Kidney (tissue), 14 donors: ENCODE results near the gene CCDC192. TPM values are rescaled to one million over a fixed set of nuclear protein-coding genes. Genes with fewer than 3 reads are reported as not detected.

Experiments
- DNase-seq, 5 donors: peaks; one replicate each; pipeline ENCODE4 v3.0.0-alpha.2; 2013 to 2020
- FAIRE-seq: peaks from 2 replicates; lab custom pipeline; 2012; peaks lifted over from hg19 to GRCh38; lab: Jason Lieb, UNC
- H3K27ac ChIP-seq, 2 donors: one replicate each; pipeline ENCODE4 v1.7.0; 2013; ENCODE audit warnings: low read depth in 2 of 2, low read length in 2 of 2, inconsistent platforms in 1 of 2
- H3K27me3 ChIP-seq: one replicate; pipeline ENCODE4 v1.7.1; 2013; ENCODE audit warnings: low read length, inconsistent platforms; ENCODE audit not compliant: control insufficient read depth, insufficient read depth
- H3K36me3 ChIP-seq, 3 donors: one replicate each; pipeline versions ENCODE4 v1.7.0 to v1.7.1; 2013; ENCODE audit warnings: low read length in 3 of 3, control low read depth in 1 of 3, inconsistent platforms in 1 of 3; ENCODE audit not compliant: insufficient read depth in 3 of 3, control insufficient read depth in 2 of 3
- H3K4me1 ChIP-seq, 3 donors: one replicate each; pipeline versions ENCODE4 v1.7.0 to v1.7.1; 2013; ENCODE audit warnings: low read length in 3 of 3, inconsistent platforms in 1 of 3, low read depth in 1 of 3; ENCODE audit not compliant: control insufficient read depth in 2 of 3, insufficient read depth in 2 of 3
- H3K4me3 ChIP-seq, 3 donors: one replicate each; pipeline versions ENCODE4 v1.7.0 to v1.8.1; 2013; ENCODE audit warnings: low read length in 3 of 3, control low read depth in 1 of 3, inconsistent platforms in 1 of 3
- H3K9ac ChIP-seq, 3 donors: one replicate each; pipeline versions ENCODE4 v1.7.0 to v1.7.1; 2013; ENCODE audit warnings: low read length in 3 of 3, control low read depth in 1 of 3, inconsistent platforms in 1 of 3
- H3K9me3 ChIP-seq, 3 donors: one replicate each; pipeline versions ENCODE4 v1.7.0 to v1.7.1; 2013; ENCODE audit warnings: low read length in 3 of 3, control low read depth in 1 of 3, inconsistent platforms in 1 of 3; ENCODE audit not compliant: control insufficient read depth in 2 of 3, insufficient read depth in 1 of 3
- intact Hi-C: fragments of 100-400 bp; cut with DNase I; formaldehyde crosslinking; loops from one replicate; pipeline ENCODE4 v1.11.1; 2022
- polyA plus RNA-seq: library from polyadenylated mRNA; stranded (reverse); fragments of 350-450 nt; fragmentation: Illumina TruSeq; extraction: RNeasy Lipid Tissue Mini Kit (QIAGEN cat#74804); gene quantifications from one replicate; pipeline ENCODE4 v1.2.3, GENCODE V29; 2014; ENCODE audit warnings: low read depth, low replicate concordance; ENCODE audit not compliant: insufficient read depth
- total RNA-seq: library from RNA; stranded (reverse); fragmentation: NEBNext Ultra II Directional; extraction: Animal tissue kit (Norgen Biotek cat#: 25700); gene quantifications from one replicate; pipeline ENCODE4 v1.2.1, GENCODE V29; 2021
- TF ChIP-seq, protein P1 (sequence below): IDR thresholded peaks from 3 replicates; pipeline ENCODE4 v1.5.1; 2012; ENCODE audit warnings: mild to moderate bottlenecking, moderate library complexity, borderline replicate concordance; ENCODE audit not compliant: insufficient read depth; ENCODE audit errors: extremely low read depth
- donor health status: control.
- donor health status: control.
- donor health status: control.
- donor health status: control.
- donor health status: control.
- donor health status: DM: yes; HTN: yes; CAD: no.
- donor health status: Normal renal cell carcinoma (clear cell type).

CCDC192 gene
- total and polyA plus RNA-seq, 2 donors from 2014 or later, result not detected

DNA sequence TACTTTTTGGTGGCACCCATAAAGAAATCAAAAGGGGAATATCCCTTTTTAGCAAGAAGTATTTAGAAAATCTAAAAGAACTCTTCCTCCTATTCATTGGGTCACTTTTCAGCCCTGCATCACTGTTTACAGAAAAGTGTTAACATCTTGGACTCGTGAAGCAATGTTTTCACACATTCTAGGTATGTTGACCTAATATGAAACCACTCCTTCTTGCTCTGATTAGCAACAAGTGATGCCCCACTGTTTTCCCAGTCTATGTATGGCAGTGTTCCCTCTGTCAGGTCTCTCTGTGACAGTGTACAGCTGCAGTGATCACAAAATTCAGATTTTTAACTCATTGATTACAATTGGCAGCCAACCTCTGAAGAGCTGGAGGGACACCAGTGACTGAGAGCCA is 232.2 kb downstream of the CCDC192 start:
- TF ChIP-seq, protein P1, sequence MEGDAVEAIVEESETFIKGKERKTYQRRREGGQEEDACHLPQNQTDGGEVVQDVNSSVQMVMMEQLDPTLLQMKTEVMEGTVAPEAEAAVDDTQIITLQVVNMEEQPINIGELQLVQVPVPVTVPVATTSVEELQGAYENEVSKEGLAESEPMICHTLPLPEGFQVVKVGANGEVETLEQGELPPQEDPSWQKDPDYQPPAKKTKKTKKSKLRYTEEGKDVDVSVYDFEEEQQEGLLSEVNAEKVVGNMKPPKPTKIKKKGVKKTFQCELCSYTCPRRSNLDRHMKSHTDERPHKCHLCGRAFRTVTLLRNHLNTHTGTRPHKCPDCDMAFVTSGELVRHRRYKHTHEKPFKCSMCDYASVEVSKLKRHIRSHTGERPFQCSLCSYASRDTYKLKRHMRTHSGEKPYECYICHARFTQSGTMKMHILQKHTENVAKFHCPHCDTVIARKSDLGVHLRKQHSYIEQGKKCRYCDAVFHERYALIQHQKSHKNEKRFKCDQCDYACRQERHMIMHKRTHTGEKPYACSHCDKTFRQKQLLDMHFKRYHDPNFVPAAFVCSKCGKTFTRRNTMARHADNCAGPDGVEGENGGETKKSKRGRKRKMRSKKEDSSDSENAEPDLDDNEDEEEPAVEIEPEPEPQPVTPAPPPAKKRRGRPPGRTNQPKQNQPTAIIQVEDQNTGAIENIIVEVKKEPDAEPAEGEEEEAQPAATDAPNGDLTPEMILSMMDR, result no peak
- intact Hi-C loops, result no loop called here
- DNase-seq, result no peak
- Histone ChIP-seq H3K9me3 (no peaks in the 10 kb centered on the region), H3K36me3 (no peaks in the 10 kb centered on the region), H3K9ac (no peak overlapping the region), H3K4me3 (no peak overlapping the region), H3K4me1 (no peaks in the 10 kb centered on the region), H3K27ac (no peak overlapping the region), H3K27me3 (no peaks in the 10 kb centered on the region)
- FAIRE-seq, result no peak

DNA sequence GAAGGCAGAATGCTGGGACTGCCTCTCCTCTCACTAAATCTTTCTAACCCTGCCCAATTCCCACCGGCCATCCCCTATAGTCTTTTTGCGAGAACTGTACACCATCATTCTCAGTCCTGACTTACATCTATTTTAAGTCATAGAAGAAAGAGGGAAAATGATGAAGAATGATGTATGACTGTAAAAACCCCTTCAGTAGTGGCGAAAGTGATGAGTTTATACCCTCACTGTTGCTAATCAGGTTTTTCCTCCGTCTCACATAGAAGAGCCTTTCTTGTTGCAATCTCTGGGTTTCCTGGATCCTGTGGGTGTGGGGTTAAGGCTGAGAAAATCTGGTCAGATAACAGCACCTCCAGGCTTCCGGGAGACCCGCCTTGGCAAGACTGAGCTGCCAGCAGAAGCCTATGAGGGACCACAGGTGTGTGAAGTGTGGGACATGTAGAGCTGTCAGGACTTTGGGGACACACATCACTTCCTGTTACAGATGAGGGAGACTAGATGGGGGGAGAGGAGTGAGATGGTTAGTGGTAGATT is 233.3 kb downstream of the CCDC192 start:
- no peaks in the 10 kb centered on the region for H3K9me3 ChIP-seq
- no peaks in the 10 kb centered on the region for H3K36me3 ChIP-seq
- FAIRE-seq (no peak), DNase-seq (no peak)
- TF ChIP-seq, protein P1, result no peak
- no peak overlapping the region for H3K4me3 ChIP-seq
- H3K27me3 ChIP-seq, result no peaks in the 10 kb centered on the region
- H3K27ac ChIP-seq, result no peak overlapping the region
- H3K4me1 ChIP-seq, result no peaks in the 10 kb centered on the region
- intact Hi-C loops, result no loop called here
- H3K9ac ChIP-seq, result no peak overlapping the region

DNA sequence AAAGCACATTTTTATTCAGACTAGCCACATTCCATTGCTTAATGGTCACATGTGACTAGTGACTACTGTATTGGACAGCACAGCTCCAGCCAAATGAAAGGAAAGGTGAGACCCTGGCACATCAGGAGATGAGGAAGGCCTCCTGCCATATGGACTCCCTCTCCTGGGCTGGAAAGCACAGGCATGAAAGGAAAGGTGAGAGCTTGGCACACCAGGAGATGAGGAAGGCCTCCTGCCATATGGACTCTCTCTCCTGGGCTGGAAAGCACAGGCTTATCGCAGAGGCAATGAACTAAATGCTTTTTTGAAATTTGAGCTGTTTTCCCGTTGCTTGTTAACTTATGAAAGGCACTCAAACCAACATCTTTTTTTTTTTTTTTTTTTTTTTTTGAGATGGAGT is 235.6 kb downstream of the CCDC192 start:
- no peaks in the 10 kb centered on the region for H3K9me3 ChIP-seq
- H3K4me1 ChIP-seq, result no peaks in the 10 kb centered on the region
- H3K27ac ChIP-seq, result no peak overlapping the region
- TF ChIP-seq, protein P1, result no peak
- intact Hi-C loops, result no loop called here
- no peaks in the 10 kb centered on the region for H3K27me3 ChIP-seq
- DNase-seq, result no peak
- H3K4me3 ChIP-seq, result no peak overlapping the region
- no peak for FAIRE-seq
- no peaks in the 10 kb centered on the region for H3K36me3 ChIP-seq
- no peak overlapping the region for H3K9ac ChIP-seq

DNA sequence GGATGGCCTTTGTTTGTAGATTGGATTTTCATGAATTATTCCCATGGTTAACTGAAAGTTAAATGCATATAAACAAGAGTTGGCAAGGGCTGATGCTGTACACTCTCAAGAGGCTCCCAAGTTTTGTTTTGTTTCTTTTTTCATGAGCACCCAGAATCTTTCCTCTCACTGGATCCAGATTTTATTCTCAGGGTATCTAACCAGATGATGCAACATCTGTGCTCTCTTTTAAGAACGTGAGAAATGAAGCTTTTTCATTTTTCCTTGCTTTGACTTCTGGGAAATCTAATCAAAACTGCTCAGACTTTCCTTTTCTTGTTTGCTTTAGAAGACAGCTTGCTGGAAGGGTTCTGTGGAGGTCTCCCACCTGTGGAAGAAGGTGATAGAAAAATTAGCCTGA is 237.7 kb downstream of the CCDC192 start:
- no peak overlapping the region for H3K4me3 ChIP-seq
- no peaks in the 10 kb centered on the region for H3K9me3 ChIP-seq
- TF ChIP-seq, protein P1, result no peak
- no peak overlapping the region for H3K9ac ChIP-seq
- H3K27me3 ChIP-seq, result no peaks in the 10 kb centered on the region
- no peak overlapping the region for H3K27ac ChIP-seq
- no peaks in the 10 kb centered on the region for H3K36me3 ChIP-seq
- intact Hi-C loops, result no loop called here
- no peaks in the 10 kb centered on the region for H3K4me1 ChIP-seq
- FAIRE-seq, result no peak
- no peak for DNase-seq
